ENCODE data around the gene HNRNPA3.
"Not testable (repeated sequence)": the region's sequence is repeated elsewhere in the genome, so short reads cannot be mapped to it uniquely, and the experiment has no call there.

The HNRNPA3 gene

DNA sequence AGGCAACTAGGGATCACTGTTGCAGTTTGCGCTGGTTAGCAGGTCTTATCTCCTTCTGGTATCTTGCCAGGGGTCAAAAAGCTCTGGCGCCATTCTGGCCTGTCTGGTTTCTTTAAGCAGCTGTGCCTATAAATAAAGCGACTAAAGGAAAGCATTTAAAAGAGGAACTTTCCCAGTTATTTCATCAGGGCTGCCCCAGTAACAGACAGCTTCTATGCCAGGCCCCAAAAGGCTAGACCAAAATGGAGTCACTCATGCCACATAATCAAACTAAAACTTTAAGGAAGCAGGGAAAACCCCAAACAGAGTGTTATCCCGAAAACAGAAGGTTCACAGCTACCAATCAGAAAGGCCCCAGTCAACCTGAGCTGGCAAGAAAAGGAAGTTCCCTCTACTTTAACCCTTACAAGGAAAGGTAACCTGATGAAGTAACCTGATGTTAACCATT is 41.2 kb upstream of the HNRNPA3 start:
- H3K4me3 ChIP-seq (ENCODE audit: low read depth, low read length), result no peak overlapping the region
- TF ChIP-seq CTCF (IDR thresholded peaks at IDR 0.05; ENCODE audit: borderline replicate concordance, insufficient read depth, low read depth, low read length), result no peak

- no peak for TF ChIP-seq CTCF (IDR thresholded peaks at IDR 0.05; ENCODE audit: borderline replicate concordance, insufficient read depth, low read depth, low read length)
- H3K4me3 ChIP-seq (ENCODE audit: low read depth, low read length), result no peak overlapping the region
Observed at GRCh38 chr2:177172034-177172880, 40.3 kb upstream of the HNRNPA3 start.

GRCh38 chr2:177174486-177174885 is 38.1 kb upstream of the HNRNPA3 start:
- no peak for TF ChIP-seq CTCF (IDR thresholded peaks at IDR 0.05; ENCODE audit: borderline replicate concordance, insufficient read depth, low read depth, low read length)

DNA sequence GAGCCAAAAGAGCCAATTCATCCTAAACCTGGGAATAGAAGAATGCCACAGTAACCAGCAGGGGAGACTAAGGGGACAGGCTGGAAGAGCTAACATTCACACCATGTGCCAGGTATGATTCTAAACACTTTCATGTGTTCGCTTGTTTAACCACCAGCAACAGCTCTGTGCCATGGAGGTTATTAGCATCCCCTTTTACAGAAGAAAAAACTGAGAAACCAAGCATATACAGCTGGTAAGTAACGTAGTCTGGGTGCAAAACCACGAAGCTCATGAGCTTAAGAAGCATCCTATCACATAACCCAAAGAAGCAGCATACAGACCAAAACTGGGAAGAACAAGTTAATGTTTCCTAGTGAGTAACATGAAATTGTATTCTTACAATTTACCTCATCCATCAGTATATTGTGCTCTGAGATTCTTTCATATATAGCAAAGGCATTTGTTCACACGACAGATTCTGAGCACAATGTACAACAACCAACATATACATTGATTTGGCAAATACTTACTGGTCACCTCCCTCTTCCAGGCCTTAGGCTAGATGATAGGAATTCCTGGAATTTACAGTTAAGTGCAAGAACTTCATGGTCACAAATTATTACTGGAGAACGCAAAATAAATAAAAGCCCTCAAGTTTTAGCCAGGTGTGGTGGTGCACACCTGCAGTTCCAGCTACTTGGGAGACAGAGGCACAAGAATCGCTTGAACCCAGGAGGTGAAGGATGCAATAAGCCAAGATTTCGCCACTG is 36.5 kb upstream of the HNRNPA3 start:
- H3K4me3 ChIP-seq (ENCODE audit: low read depth, low read length), result no peak overlapping the region
- TF ChIP-seq CTCF (IDR thresholded peaks at IDR 0.05; ENCODE audit: borderline replicate concordance, insufficient read depth, low read depth, low read length), result no peak

More at GRCh38 chr2:177174486-177174885, 38.1 kb upstream of the HNRNPA3 start:
- H3K4me3 ChIP-seq (ENCODE audit: low read depth, low read length), result no peak overlapping the region

GRCh38 chr2:177178797-177179196 is 33.8 kb upstream of the HNRNPA3 start:
- TF ChIP-seq CTCF (IDR thresholded peaks at IDR 0.05; ENCODE audit: borderline replicate concordance, insufficient read depth, low read depth, low read length), result no peak
- no peak overlapping the region for H3K4me3 ChIP-seq (ENCODE audit: low read depth, low read length)

GRCh38 chr2:177179227-177179626 is 33.4 kb upstream of the HNRNPA3 start:
- no peak for TF ChIP-seq CTCF (IDR thresholded peaks at IDR 0.05; ENCODE audit: borderline replicate concordance, insufficient read depth, low read depth, low read length)
- no peak overlapping the region for H3K4me3 ChIP-seq (ENCODE audit: low read depth, low read length)

DNA sequence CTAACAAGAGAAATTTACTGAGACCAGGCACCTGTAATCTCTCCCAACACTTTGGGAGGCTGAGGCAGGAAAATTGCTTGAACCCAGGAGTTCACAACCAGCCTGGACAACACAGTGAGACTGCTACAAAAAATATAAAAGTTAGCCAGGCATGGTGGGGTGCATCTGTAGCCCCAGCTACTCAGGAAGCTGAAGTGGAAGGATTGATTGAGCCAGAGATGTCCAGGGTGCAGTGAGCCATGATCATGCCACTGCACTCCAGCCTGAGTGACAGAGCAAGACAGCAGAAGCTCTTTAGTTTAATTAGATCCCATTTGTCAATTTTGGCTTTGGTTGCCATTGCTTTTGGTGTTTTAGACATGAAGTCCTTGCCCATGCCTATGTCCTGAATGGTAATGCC is 32.9 kb upstream of the HNRNPA3 start:
- H3K4me3 ChIP-seq (ENCODE audit: low read depth, low read length), result not testable (repeated sequence)

All from GM12875 (cell line).